K562 (cell line): ENCODE data around the gene TFEB. TPM values are rescaled to one million over a fixed set of nuclear protein-coding genes. Genes with fewer than 3 reads are reported as not detected.

ENCODE experiments used
- ATAC-seq: fragments of 200-7000 bp; cut with Tn5 transposase; 3 replicates; pipeline ENCODE4 v1.9.1; 2020; ENCODE audit warnings: moderate library complexity
- BruUV-seq: library from RNA; stranded (reverse); fragments of 400-500 nt; replicated peaks from 2 replicates; lab custom pipeline; 2021; lab: Mats Ljungman, UMichigan
- CTCF ChIA-PET: fragments of 300-600 bp; formaldehyde crosslinking; extraction: SDS; loops from one replicate; lab custom pipeline; 2021; ENCODE audit warnings: low intra/inter-chr PET ratio; lab: Yijun Ruan, JAX
- POLR2A ChIA-PET: fragments of 300-600, 350-650 bp; sonication (Branson Sonifier 250); formaldehyde crosslinking; extraction: SDS; loops from one replicate; lab custom pipeline; 2021; ENCODE audit warnings: antibody characterized with exemption, inconsistent platforms; lab: Yijun Ruan, JAX
- DNase-seq, 4 experiments: peaks; one replicate each; pipeline versions ENCODE4 v3.0.0 to v3.0.0-alpha.2; 2011 to 2018; ENCODE audit warnings: low spot score in 3 of 4, mixed read lengths in 3 of 4; ENCODE audit errors: extremely low read depth in 1 of 4
- FAIRE-seq: peaks from 2 replicates; lab custom pipeline; 2011; peaks lifted over from hg19 to GRCh38; lab: Jason Lieb, UNC
- H2AFZ ChIP-seq: 2 replicates; pipeline ENCODE4 v1.6.0; 2011; ENCODE audit warnings: low read depth, low read length, control low read depth, inconsistent platforms
- H3K27ac ChIP-seq: fragments of 200-600 bp; 3 replicates; pipeline ENCODE4 v1.8.0; 2011; ENCODE audit warnings: low read depth, mild to moderate bottlenecking, control low read depth, inconsistent platforms, low read length, moderate library complexity, mixed read lengths; ENCODE audit errors: extremely low read depth
- H3K27me3 ChIP-seq, 2 experiments: fragments of 300-600 bp in 1 of 2; 2 replicates in 1 of 2; 3 replicates in 1 of 2; pipeline versions ENCODE4 v1.6.0 to v1.8.0; 2011; ENCODE audit warnings: inconsistent platforms in 2 of 2, low read length in 2 of 2, mild to moderate bottlenecking in 1 of 2, mixed read lengths in 1 of 2, moderate library complexity in 1 of 2; ENCODE audit not compliant: control insufficient read depth in 2 of 2, insufficient read depth in 2 of 2
- H3K36me3 ChIP-seq: fragments of 300-600 bp; 3 replicates; pipeline ENCODE4 v1.8.0; 2011; ENCODE audit warnings: mild to moderate bottlenecking, low read length, inconsistent platforms; ENCODE audit not compliant: control insufficient read depth, insufficient read depth
- H3K4me1 ChIP-seq, 2 experiments: fragments of 200-600 bp in 1 of 2; replicated peaks in 1 of 2; 2 replicates in 1 of 2; 3 replicates in 1 of 2; pipeline versions ENCODE4 v1.5.1 to v1.8.0; 2011; ENCODE audit warnings: inconsistent platforms in 2 of 2, low read length in 2 of 2, mild to moderate bottlenecking in 1 of 2, mixed read lengths in 1 of 2, moderate library complexity in 1 of 2; ENCODE audit not compliant: control insufficient read depth in 2 of 2, insufficient read depth in 2 of 2
- H3K4me2 ChIP-seq: 2 replicates; pipeline ENCODE4 v1.6.1; 2011; ENCODE audit warnings: low read length, control low read depth, inconsistent platforms, mixed read lengths; ENCODE audit not compliant: insufficient read depth
- H3K4me3 ChIP-seq: fragments of 200-600 bp; sonication (generic), shearing (Covaris generic); 2 replicates; pipeline ENCODE4 v1.5.1; 2016; ENCODE audit warnings: control low read depth, inconsistent platforms
- H3K79me2 ChIP-seq: fragments of 200-600 bp; 3 replicates; pipeline ENCODE4 v1.8.0; 2011; ENCODE audit warnings: low read length, inconsistent platforms; ENCODE audit not compliant: control insufficient read depth, insufficient read depth
- H3K9ac ChIP-seq, 2 experiments: 2 replicates each; pipeline versions ENCODE4 v1.6.0 to v1.6.1; 2011; ENCODE audit warnings: low read depth in 2 of 2, low read length in 2 of 2, control low read depth in 1 of 2, inconsistent platforms in 1 of 2, mild to moderate bottlenecking in 1 of 2, mixed read lengths in 1 of 2; ENCODE audit not compliant: insufficient read depth in 1 of 2
- H3K9me1 ChIP-seq: one replicate; pipeline ENCODE4 v1.6.0; 2011; ENCODE audit warnings: inconsistent platforms, mild to moderate bottlenecking, low read length, moderate library complexity; ENCODE audit not compliant: control insufficient read depth, insufficient read depth
- H3K9me3 ChIP-seq: replicated peaks from 2 replicates; pipeline ENCODE4 v1.5.1; 2011; ENCODE audit warnings: low read depth, low read length, inconsistent platforms; ENCODE audit not compliant: control insufficient read depth, insufficient read depth
- H4K20me1 ChIP-seq: replicated peaks from 2 replicates; pipeline ENCODE4 v1.6.1; 2011; ENCODE audit warnings: low read length, inconsistent platforms, mixed read lengths; ENCODE audit not compliant: control insufficient read depth, insufficient read depth
- CEBPG ChIP-seq, 3 experiments: fragments of 200-800 bp in 1 of 3; sonication (Bioruptor generic) in 1 of 3; sonication (generic) in 1 of 3; formaldehyde crosslinking in 1 of 3; IDR thresholded peaks in 2 of 3; conservative IDR thresholded peaks in 1 of 3; 2 replicates each; pipeline versions ENCODE4 v1.6.1 to v1.8.0; 2016 to 2022; ENCODE audit warnings: missing compliant biosample characterization in 2 of 3, missing genetic modification characterization in 2 of 3, mild to moderate bottlenecking in 1 of 3, missing genetic modification reagents in 1 of 3
- CREB5 ChIP-seq: fragments of 250-450 bp; sonication (Bioruptor Pico); IDR thresholded peaks from 2 replicates; pipeline ENCODE4 v1.5.0; 2020; ENCODE audit warnings: mild to moderate bottlenecking
- ERF ChIP-seq: fragments of 450-650 bp; formaldehyde crosslinking; IDR thresholded peaks from 2 replicates; pipeline ENCODE4 v1.4.0; 2020; ENCODE audit warnings: mild to moderate bottlenecking, mixed read lengths
- WGBS: fragments of 100-300 bp; shearing (Covaris generic); methylation state at CpG from one replicate; pipeline ENCODE4 v1.1.6; 2016; ENCODE audit warnings: low coverage, mixed read lengths; ENCODE audit not compliant: insufficient coverage; ENCODE audit errors: missing lambda C conversion rate; 5-methylcytosine and 5-hydroxymethylcytosine counted together
- in situ Hi-C: fragments of 300-500 bp; cut with MboI; formaldehyde crosslinking; loops from 4 replicates; pipeline ENCODE4 v1.15.0; 2018; ENCODE audit warnings: inconsistent platforms, mixed read lengths
- intact Hi-C: fragments of 100-400 bp; cut with micrococcal nuclease; formaldehyde crosslinking; loops from 2 replicates; pipeline ENCODE4 v1.14.2; 2022
- polyA plus RNA-seq, 8 experiments: library from polyadenylated mRNA; depleted of rRNA in 4 of 8; stranded (reverse) in 5 of 8; unstranded in 3 of 8; fragments of >200 nt; fragmentation: Nextera tagmentation in 2 of 8; fragmentation: Illumina TruSeq in 1 of 8; extraction: Ambion mirVana in 2 of 8; extraction: Trizol in 1 of 8; gene quantifications; 2 replicates each; pipeline versions ENCODE4 v1.2.1 to v1.2.3, GENCODE V29; 2011 to 2014; ENCODE audit warnings: inconsistent platforms in 1 of 8, missing spikeins in 1 of 8
- total RNA-seq, 7 experiments: library from RNA; depleted of rRNA in 6 of 7; stranded (reverse); fragments of >200 nt in 6 of 7; fragmentation: Illumina TruSeq in 2 of 7; extraction: Trizol in 2 of 7; gene quantifications; 2 replicates each; pipeline versions ENCODE4 v1.2.1 to v1.2.3, GENCODE V29; 2011 to 2021; ENCODE audit warnings: low replicate concordance in 1 of 7

Gene TFEB
- total and polyA plus RNA-seq, 9 of the 15 experiments (the other 6 are each of a cell fraction or from before 2014, with no cell fraction given): 0.04 to 4.7 (median 2.0) TPM

GRCh38 chr6:41697861-41698781 is 37.3 kb downstream of the TFEB start:
- no peak overlapping the region for H3K27ac ChIP-seq
- H3K9ac ChIP-seq: no peak overlapping the region

More at GRCh38 chr6:41697861-41698781, 37.3 kb downstream of the TFEB start:
- in situ Hi-C loops: loop anchor here (5.0 kb wide), 1 partner anchor 69 kb away; no protein-coding TSS in a partner anchor
- H3K27me3 ChIP-seq: peaks cover 0 to 24% of the 10 kb centered on the region in 2 experiments; a peak in 2 of 5 replicates
- 0 out of 5 replicates have a peak, but pooled peaks cover 0 to 3% of the 10 kb centered on the region in 2 experiments for H3K4me1 ChIP-seq
- no TSS peak for BruUV-seq
- H3K36me3 ChIP-seq: no peaks in the 10 kb centered on the region
- POLR2A ChIA-PET: interaction anchor here (0.6 to 1.2 kb wide), 3 partner anchors 15 to 85 kb away, joined by 3 to 4 read pairs (median 3); no protein-coding TSS in a partner anchor
- CTCF ChIA-PET: no interaction called here
- no peaks in the 10 kb centered on the region for H3K79me2 ChIP-seq
- FAIRE-seq: peak; percentile 69
- intact Hi-C loops: no loop called here
- ATAC-seq: 0 out of 3 replicates have a peak, but pooled peaks have one; percentile 17
- H3K9me1 ChIP-seq: no peaks in the 10 kb centered on the region
- H3K4me2 ChIP-seq: no peak overlapping the region
- no peak overlapping the region for H2AFZ ChIP-seq
- no peak overlapping the region for H3K4me3 ChIP-seq
- no peaks in the 10 kb centered on the region for H3K9me3 ChIP-seq
- no peak for TF ChIP-seq CEBPG (CRISPR knock-in tag; IDR thresholded peaks at IDR 0.05)
- peak in 1 of 2 experiments; percentile 32; a peak in 1 of 4 replicates for TF ChIP-seq CEBPG (tag; conservative IDR thresholded peaks at IDR 0.05 in 1 of 2, IDR thresholded peaks at IDR 0.05 in 1 of 2)
- TF ChIP-seq ERF (CRISPR knock-in tag): 0 out of 2 replicates have a peak, but pooled peaks have one; percentile 8
- no peak for TF ChIP-seq CREB5 (CRISPR knock-in tag)
- DNase-seq: no peak
- 11% methylated on average over 15 of the region's 15 CpGs for WGBS
- H4K20me1 ChIP-seq: 0 out of 2 replicates have a peak, but pooled peaks cover 8% of the 10 kb centered on the region
